Neural cell (in vitro differentiated cells): ENCODE results near the gene ANAPC2. TPM values are rescaled to one million over a fixed set of nuclear protein-coding genes. Genes with fewer than 3 reads are reported as not detected.

ENCODE experiments used
- H2AFZ ChIP-seq: fragments of 200-600, 300-800 bp; sonication (generic), shearing (Covaris generic); 2 replicates; pipeline ENCODE4 v1.6.0; 2014; ENCODE audit warnings: low read depth, mild to moderate bottlenecking, antibody characterized with exemption, low read length, moderate library complexity
- H3F3A ChIP-seq: fragments of 200-600 bp; shearing (Covaris generic); 2 replicates; pipeline ENCODE4 v1.6.1; 2016; ENCODE audit warnings: mild to moderate bottlenecking, moderate library complexity, mixed read lengths, antibody characterized with exemption, low read length; ENCODE audit not compliant: insufficient read depth, poor library complexity, severe bottlenecking
- H3K27ac ChIP-seq: fragments of 200-600, 300-800 bp; sonication (generic), shearing (Covaris generic); 2 replicates; pipeline ENCODE4 v1.5.1; 2014; ENCODE audit warnings: mild to moderate bottlenecking, low read length, moderate library complexity
- H3K27me3 ChIP-seq: fragments of 300-800, 200-600 bp; sonication (generic), shearing (Covaris generic); 2 replicates; pipeline ENCODE4 v1.6.0; 2014; ENCODE audit warnings: mild to moderate bottlenecking, low read depth, low read length, moderate library complexity; ENCODE audit not compliant: insufficient read depth
- H3K36me3 ChIP-seq: fragments of 300-800, 200-600 bp; sonication (generic), shearing (Covaris generic); 2 replicates; pipeline ENCODE4 v1.5.1; 2014; ENCODE audit warnings: mild to moderate bottlenecking, antibody characterized with exemption, low read length, moderate library complexity; ENCODE audit not compliant: insufficient read depth
- H3K4me2 ChIP-seq: fragments of 300-800, 200-600 bp; sonication (generic), shearing (Covaris generic); 2 replicates; pipeline ENCODE4 v1.6.0; 2014; ENCODE audit warnings: mild to moderate bottlenecking, low read length
- H3K4me3 ChIP-seq: fragments of 300-800, 200-600 bp; sonication (generic), shearing (Covaris generic); 2 replicates; pipeline ENCODE4 v1.5.1; 2014; ENCODE audit warnings: mild to moderate bottlenecking, low read length, moderate library complexity
- H3K79me2 ChIP-seq: fragments of 200-600 bp; shearing (Covaris generic); replicated peaks from 2 replicates; pipeline ENCODE4 v1.6.0; 2014; ENCODE audit warnings: mild to moderate bottlenecking, low read length, moderate library complexity; ENCODE audit not compliant: insufficient read depth
- H3K9ac ChIP-seq: fragments of 300-800, 200-600 bp; sonication (generic), shearing (Covaris generic); 2 replicates; pipeline ENCODE4 v1.6.1; 2016; ENCODE audit warnings: mild to moderate bottlenecking, low read length, mixed read lengths
- H3K9me2 ChIP-seq: fragments of 200-600 bp; shearing (Covaris generic); 2 replicates; pipeline ENCODE4 v1.6.1; 2016; ENCODE audit warnings: mild to moderate bottlenecking, low read length, mixed read lengths; ENCODE audit not compliant: insufficient read depth
- H3K9me3 ChIP-seq: fragments of 200-600, 300-800 bp; sonication (generic), shearing (Covaris generic); 2 replicates; pipeline ENCODE4 v1.6.1; 2016; ENCODE audit warnings: mild to moderate bottlenecking, mixed run types, low read length, moderate library complexity, mixed read lengths
- H4K20me1 ChIP-seq: fragments of 200-600 bp; shearing (Covaris generic); 2 replicates; pipeline ENCODE4 v1.6.1; 2016; ENCODE audit warnings: mild to moderate bottlenecking, mixed run types; ENCODE audit not compliant: insufficient read depth
- CTCF ChIP-seq: fragments of 450-650 bp; IDR thresholded peaks from 2 replicates; pipeline ENCODE4 v1.5.1; 2014; ENCODE audit warnings: antibody characterized with exemption, mild to moderate bottlenecking, moderate library complexity; ENCODE audit not compliant: poor library complexity, severe bottlenecking
- EP300 ChIP-seq: fragments of 450-650 bp; conservative IDR thresholded peaks from 2 replicates; pipeline ENCODE4 v1.6.1; 2014; ENCODE audit warnings: antibody characterized with exemption, mild to moderate bottlenecking, moderate library complexity; ENCODE audit not compliant: poor library complexity, severe bottlenecking
- EZH2 ChIP-seq: fragments of 200-600, 300-800 bp; shearing (Covaris generic), sonication (generic); IDR thresholded peaks from 2 replicates; pipeline ENCODE4 v1.6.1; 2014; ENCODE audit warnings: antibody characterized with exemption, low read length, borderline replicate concordance, mild to moderate bottlenecking; ENCODE audit not compliant: insufficient read depth, poor library complexity, severe bottlenecking
- MXI1 ChIP-seq: fragments of 450-650 bp; conservative IDR thresholded peaks from 2 replicates; pipeline ENCODE4 v1.6.1; 2014; ENCODE audit warnings: antibody characterized with exemption, mild to moderate bottlenecking; ENCODE audit not compliant: poor library complexity, severe bottlenecking
- RAD21 ChIP-seq: fragments of 450-650 bp; conservative IDR thresholded peaks from 2 replicates; pipeline ENCODE4 v1.6.1; 2014; ENCODE audit warnings: antibody characterized with exemption, mild to moderate bottlenecking, moderate library complexity
- SMC3 ChIP-seq: fragments of 450-650 bp; conservative IDR thresholded peaks from 2 replicates; pipeline ENCODE4 v1.6.1; 2014; ENCODE audit warnings: antibody characterized with exemption, mild to moderate bottlenecking, moderate library complexity; ENCODE audit not compliant: poor library complexity
- polyA plus RNA-seq: library from polyadenylated mRNA; depleted of rRNA; stranded (reverse); fragments of >200 nt; gene quantifications from 2 replicates; pipeline ENCODE4 v1.2.3, GENCODE V29; 2014

ANAPC2 gene
- polyA plus RNA-seq, 1 donor from 2014 or later, result 38.1 TPM

- Histone ChIP-seq H4K20me1 (no peaks in the 10 kb centered on the region), H3K4me2 (no peak overlapping the region), H3F3A (no peaks in the 10 kb centered on the region), H3K9me3 (no peaks in the 10 kb centered on the region), H2AFZ (no peak overlapping the region), H3K79me2 (no peaks in the 10 kb centered on the region), H3K9ac (no peak overlapping the region), H3K4me3 (no peak overlapping the region), H3K9me2 (no peaks in the 10 kb centered on the region), H3K36me3 (no peaks in the 10 kb centered on the region), H3K27ac (no peak overlapping the region), H3K27me3 (no peaks in the 10 kb centered on the region)
- no peak for TF ChIP-seq EP300
These were observed 26.3 kb upstream of the ANAPC2 start for GRCh38 chr9:137214620-137215019.

- Histone ChIP-seq H3K9ac (no peak overlapping the region), H3F3A (no peaks in the 10 kb centered on the region), H3K4me2 (no peak overlapping the region), H3K36me3 (no peaks in the 10 kb centered on the region), H4K20me1 (no peaks in the 10 kb centered on the region), H3K79me2 (no peaks in the 10 kb centered on the region), H3K27ac (no peak overlapping the region), H3K27me3 (no peaks in the 10 kb centered on the region), H3K9me3 (no peaks in the 10 kb centered on the region), H3K4me3 (no peak overlapping the region), H3K9me2 (no peaks in the 10 kb centered on the region), H2AFZ (no peak overlapping the region)
- TF ChIP-seq SMC3, result no peak
- no peak for TF ChIP-seq CTCF
These were observed 25.1 kb upstream of the ANAPC2 start for GRCh38 chr9:137213160-137214060.

- H3K4me2 ChIP-seq, result no peak overlapping the region
- TF ChIP-seq RAD21 (no peak), SMC3 (no peak), MXI1 (no peak), EZH2 (no peak)
- no peak overlapping the region for H3K4me3 ChIP-seq
- no peaks in the 10 kb centered on the region for H3K27me3 ChIP-seq
- H3K9me3 ChIP-seq, result no peaks in the 10 kb centered on the region
- H3K79me2 ChIP-seq, result no peaks in the 10 kb centered on the region
- no peak overlapping the region for H3K9ac ChIP-seq
- no peaks in the 10 kb centered on the region for H3K9me2 ChIP-seq
- no peaks in the 10 kb centered on the region for H4K20me1 ChIP-seq
- no peaks in the 10 kb centered on the region for H3F3A ChIP-seq
- no peak overlapping the region for H3K27ac ChIP-seq
- no peak overlapping the region for H2AFZ ChIP-seq
- no peaks in the 10 kb centered on the region for H3K36me3 ChIP-seq
These were observed 24.2 kb upstream of the ANAPC2 start for GRCh38 chr9:137212520-137212919.

GRCh38 chr9:137211532-137211931 is 23.2 kb upstream of the ANAPC2 start:
- no peaks in the 10 kb centered on the region for H3F3A ChIP-seq

More at GRCh38 chr9:137211532-137211931, 23.2 kb upstream of the ANAPC2 start:
- Histone ChIP-seq H4K20me1 (no peaks in the 10 kb centered on the region), H3K4me2 (no peak overlapping the region), H3K9me2 (no peaks in the 10 kb centered on the region), H3K27ac (no peak overlapping the region), H2AFZ (no peak overlapping the region), H3K36me3 (no peaks in the 10 kb centered on the region), H3K79me2 (peaks cover 2% of the 10 kb centered on the region), H3K9ac (no peak overlapping the region), H3K27me3 (no peaks in the 10 kb centered on the region), H3K9me3 (no peaks in the 10 kb centered on the region), H3K4me3 (no peak overlapping the region)
- TF ChIP-seq CTCF (no peak), MXI1 (no peak), EP300 (no peak), SMC3 (no peak)
